T-helper 1 cell (primary cell): Measurements from ENCODE around the gene MLH1.

Experiments
- DNase-seq, 5 donors: peaks; one replicate each; pipeline ENCODE4 v3.0.0-alpha.2; 2012 to 2020

MLH1 gene

GRCh38 chr3:37096288-37096687, 103.0 kb downstream of the MLH1 start:
- DNase-seq = no peak

GRCh38 chr3:37096975-37097374, 103.7 kb downstream of the MLH1 start:
- DNase-seq = no peak

- DNase-seq = no peak
These were observed 104.5 kb downstream of the MLH1 start for GRCh38 chr3:37097776-37098175.

- no peak for DNase-seq
These were observed 105.6 kb downstream of the MLH1 start for GRCh38 chr3:37098884-37099283.

GRCh38 chr3:37099469-37099868, 106.2 kb downstream of the MLH1 start:
- no peak for DNase-seq

- no peak for DNase-seq
These were observed 107.1 kb downstream of the MLH1 start for GRCh38 chr3:37100411-37100810.
